Neural progenitor cell (in vitro differentiated cells): ENCODE results near the gene RALBP1.

ENCODE experiments used
- CTCF ChIP-seq: fragments of 200-600 bp; sonication (generic); IDR thresholded peaks from 2 replicates; pipeline ENCODE4 v1.5.1; 2017; ENCODE audit warnings: antibody characterized with exemption, mild to moderate bottlenecking
- EZH2 ChIP-seq: fragments of 200-600 bp; sonication (generic); IDR thresholded peaks from 2 replicates; pipeline ENCODE4 v1.6.1; 2017; ENCODE audit warnings: antibody characterized with exemption, mild to moderate bottlenecking, moderate library complexity
- EZH2phosphoT487 ChIP-seq: fragments of 200-600 bp; sonication (generic); IDR thresholded peaks from 2 replicates; pipeline ENCODE4 v1.6.1; 2017; ENCODE audit warnings: antibody characterized with exemption

GRCh38 chr18:9517869-9518268 lies 42.6 kb downstream of the RALBP1 start:
- TF ChIP-seq CTCF: no peak
- TF ChIP-seq EZH2: no peak
- TF ChIP-seq EZH2phosphoT487: no peak
